Activated T-cell treated with anti-CD3 and anti-CD28 coated beads, Interleukin-2, amount 50 U/mL, for 4 hours (primary cell): Measurements from ENCODE around the gene PLCB1. TPM values are rescaled to one million over a fixed set of nuclear protein-coding genes. Genes with fewer than 3 reads are reported as not detected.

Experiments
- ATAC-seq, 2 donors: fragments of 200-7000 bp; cut with Tn5 transposase; one replicate each; pipeline ENCODE4 v1.10.0; 2021
- DNase-seq: peaks from one replicate; pipeline ENCODE4 v3.0.0-alpha.2; 2020
- H3K27me3 Mint-ChIP-seq: one replicate; pipeline ENCODE4 v1.8.0; 2021; ENCODE audit warnings: low read depth, mixed read lengths
- H3K36me3 Mint-ChIP-seq: one replicate; pipeline ENCODE4 v1.8.0; 2022; ENCODE audit warnings: mixed read lengths; ENCODE audit not compliant: insufficient read depth
- H3K4me1 Mint-ChIP-seq: one replicate; pipeline ENCODE4 v1.8.0; 2021; ENCODE audit warnings: low read depth, mixed read lengths
- H3K4me3 Mint-ChIP-seq: one replicate; pipeline ENCODE4 v1.8.0; 2021; ENCODE audit warnings: mild to moderate bottlenecking, moderate library complexity, mixed read lengths
- H3K9me3 Mint-ChIP-seq: one replicate; pipeline ENCODE4 v1.8.0; 2021; ENCODE audit warnings: mixed read lengths
- total RNA-seq, 3 donors: library from RNA; stranded (reverse); gene quantifications; one replicate each; pipeline ENCODE4 v1.2.1, GENCODE V29; 2021

PLCB1 gene
- total RNA-seq, 3 donors from 2014 or later: 0.91 to 6.0 (median 2.8) TPM

GRCh38 chr20:8406391-8406790, 274.3 kb downstream of the PLCB1 start:
- H3K4me3 Mint-ChIP-seq: no peak overlapping the region
- ATAC-seq: no peak
- no peaks in the 10 kb centered on the region for H3K36me3 Mint-ChIP-seq

GRCh38 chr20:8408587-8409307, 276.7 kb downstream of the PLCB1 start:
- ATAC-seq (no peak), DNase-seq (no peak)
- no peaks in the 10 kb centered on the region for H3K9me3 Mint-ChIP-seq
- no peak overlapping the region for H3K4me3 Mint-ChIP-seq
- no peaks in the 10 kb centered on the region for H3K36me3 Mint-ChIP-seq
- no peaks in the 10 kb centered on the region for H3K27me3 Mint-ChIP-seq
- H3K4me1 Mint-ChIP-seq: no peaks in the 10 kb centered on the region

More at GRCh38 chr20:8406391-8406790, 274.3 kb downstream of the PLCB1 start:
- Mint-ChIP-seq H3K9me3 (no peaks in the 10 kb centered on the region), H3K27me3 (no peaks in the 10 kb centered on the region), H3K4me1 (no peaks in the 10 kb centered on the region)
- no peak for DNase-seq

- DNase-seq (no peak), ATAC-seq (no peak)
- Mint-ChIP-seq H3K27me3 (no peaks in the 10 kb centered on the region), H3K4me1 (no peaks in the 10 kb centered on the region), H3K4me3 (no peak overlapping the region), H3K36me3 (no peaks in the 10 kb centered on the region), H3K9me3 (no peaks in the 10 kb centered on the region)
These were observed 281.6 kb downstream of the PLCB1 start for GRCh38 chr20:8413691-8414090.

- H3K27me3 Mint-ChIP-seq: no peaks in the 10 kb centered on the region
- no peaks in the 10 kb centered on the region for H3K4me1 Mint-ChIP-seq
- no peak overlapping the region for H3K4me3 Mint-ChIP-seq
- no peaks in the 10 kb centered on the region for H3K9me3 Mint-ChIP-seq
- no peaks in the 10 kb centered on the region for H3K36me3 Mint-ChIP-seq
- DNase-seq (no peak), ATAC-seq (no peak)
These were observed 282.7 kb downstream of the PLCB1 start for GRCh38 chr20:8414586-8415274.

GRCh38 chr20:8421981-8422380, 289.9 kb downstream of the PLCB1 start:
- Mint-ChIP-seq H3K9me3 (no peaks in the 10 kb centered on the region), H3K4me3 (no peak overlapping the region), H3K27me3 (peaks cover 1% of the 10 kb centered on the region), H3K4me1 (no peaks in the 10 kb centered on the region), H3K36me3 (no peaks in the 10 kb centered on the region)
- no peak for ATAC-seq
- no peak for DNase-seq

- ATAC-seq: no peak
- no peak overlapping the region for H3K4me3 Mint-ChIP-seq
These were observed 291.4 kb downstream of the PLCB1 start for GRCh38 chr20:8423482-8423881.

GRCh38 chr20:8424010-8424409, 291.9 kb downstream of the PLCB1 start:
- ATAC-seq (no peak), DNase-seq (no peak)
- Mint-ChIP-seq H3K36me3 (no peaks in the 10 kb centered on the region), H3K9me3 (no peaks in the 10 kb centered on the region), H3K4me3 (no peak overlapping the region), H3K27me3 (peaks cover 1% of the 10 kb centered on the region), H3K4me1 (peaks cover 6% of the 10 kb centered on the region)

More at GRCh38 chr20:8423482-8423881, 291.4 kb downstream of the PLCB1 start:
- Mint-ChIP-seq H3K36me3 (no peaks in the 10 kb centered on the region), H3K27me3 (peaks cover 1% of the 10 kb centered on the region), H3K4me1 (peaks cover under 1% of the 10 kb centered on the region), H3K9me3 (no peaks in the 10 kb centered on the region)
- no peak for DNase-seq

GRCh38 chr20:8425016-8425415, 292.9 kb downstream of the PLCB1 start:
- peaks cover 8% of the 10 kb centered on the region for H3K4me1 Mint-ChIP-seq
- ATAC-seq: no peak
- no peaks in the 10 kb centered on the region for H3K9me3 Mint-ChIP-seq
- H3K4me3 Mint-ChIP-seq: no peak overlapping the region
- no peaks in the 10 kb centered on the region for H3K36me3 Mint-ChIP-seq
- H3K27me3 Mint-ChIP-seq: peaks cover 1% of the 10 kb centered on the region
- DNase-seq: no peak

- no peaks in the 10 kb centered on the region for H3K36me3 Mint-ChIP-seq
- H3K9me3 Mint-ChIP-seq: no peaks in the 10 kb centered on the region
- no peak overlapping the region for H3K4me3 Mint-ChIP-seq
- no peak for ATAC-seq
- DNase-seq: no peak
- peaks cover 8% of the 10 kb centered on the region for H3K4me1 Mint-ChIP-seq
- H3K27me3 Mint-ChIP-seq: no peaks in the 10 kb centered on the region
These were observed 293.7 kb downstream of the PLCB1 start for GRCh38 chr20:8425802-8426201.

GRCh38 chr20:8427419-8428040, 295.5 kb downstream of the PLCB1 start:
- DNase-seq (no peak), ATAC-seq (no peak)
- Mint-ChIP-seq H3K9me3 (no peaks in the 10 kb centered on the region), H3K4me3 (no peak overlapping the region), H3K4me1 (peaks cover 8% of the 10 kb centered on the region), H3K27me3 (peaks cover 3% of the 10 kb centered on the region), H3K36me3 (no peaks in the 10 kb centered on the region)

- Mint-ChIP-seq H3K27me3 (peaks cover 4% of the 10 kb centered on the region), H3K4me3 (no peak overlapping the region), H3K4me1 (peaks cover 8% of the 10 kb centered on the region), H3K36me3 (no peaks in the 10 kb centered on the region), H3K9me3 (no peaks in the 10 kb centered on the region)
- DNase-seq: no peak
- peak in 1 of 2 donors; percentile 71 for ATAC-seq
These were observed 296.9 kb downstream of the PLCB1 start for GRCh38 chr20:8428988-8429387.

- DNase-seq: no peak
- peaks cover 8% of the 10 kb centered on the region for H3K4me1 Mint-ChIP-seq
- no peaks in the 10 kb centered on the region for H3K36me3 Mint-ChIP-seq
- H3K4me3 Mint-ChIP-seq: no peak overlapping the region
- peaks cover 4% of the 10 kb centered on the region for H3K27me3 Mint-ChIP-seq
- H3K9me3 Mint-ChIP-seq: no peaks in the 10 kb centered on the region
- no peak for ATAC-seq
These were observed 299.7 kb downstream of the PLCB1 start for GRCh38 chr20:8431538-8432434.

GRCh38 chr20:8432435-8433148, 300.5 kb downstream of the PLCB1 start:
- Mint-ChIP-seq H3K4me3 (no peak overlapping the region), H3K27me3 (peaks cover 4% of the 10 kb centered on the region), H3K9me3 (no peaks in the 10 kb centered on the region), H3K36me3 (no peaks in the 10 kb centered on the region), H3K4me1 (peaks cover 8% of the 10 kb centered on the region)
- ATAC-seq (no peak), DNase-seq (no peak)
